ENCODE data around the gene KSR1.

KSR1 gene

DNA sequence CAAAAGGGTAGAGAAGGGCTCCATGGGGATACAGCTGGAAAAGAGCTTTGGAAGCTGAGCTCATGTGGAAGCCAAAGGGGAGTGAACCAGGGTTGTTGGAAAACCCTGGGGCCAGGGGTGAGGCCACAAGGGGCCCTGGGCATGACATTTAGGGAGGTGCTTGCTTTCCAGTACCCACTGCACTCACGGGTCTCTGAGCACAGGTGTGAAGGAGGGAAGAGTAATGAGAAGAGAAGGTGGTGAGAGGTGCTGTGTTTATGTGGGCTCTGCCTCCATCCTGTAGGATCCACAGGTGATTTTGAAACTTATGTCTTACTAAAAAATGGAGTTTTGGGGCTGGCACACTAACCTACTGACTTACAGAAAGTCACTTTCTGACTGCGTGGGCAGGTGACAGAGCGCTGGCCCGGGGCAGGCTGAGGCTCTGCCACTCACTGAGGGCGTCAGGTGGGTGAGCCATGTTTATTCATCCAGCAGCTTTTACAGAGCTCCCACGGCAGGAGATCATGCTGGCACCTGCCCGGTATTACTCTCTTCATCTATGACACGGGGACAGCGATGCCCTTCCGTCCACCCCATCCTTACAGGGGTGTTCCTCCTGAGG is 18.9 kb downstream of the KSR1 start:
- no peak for DNase-seq

DNA sequence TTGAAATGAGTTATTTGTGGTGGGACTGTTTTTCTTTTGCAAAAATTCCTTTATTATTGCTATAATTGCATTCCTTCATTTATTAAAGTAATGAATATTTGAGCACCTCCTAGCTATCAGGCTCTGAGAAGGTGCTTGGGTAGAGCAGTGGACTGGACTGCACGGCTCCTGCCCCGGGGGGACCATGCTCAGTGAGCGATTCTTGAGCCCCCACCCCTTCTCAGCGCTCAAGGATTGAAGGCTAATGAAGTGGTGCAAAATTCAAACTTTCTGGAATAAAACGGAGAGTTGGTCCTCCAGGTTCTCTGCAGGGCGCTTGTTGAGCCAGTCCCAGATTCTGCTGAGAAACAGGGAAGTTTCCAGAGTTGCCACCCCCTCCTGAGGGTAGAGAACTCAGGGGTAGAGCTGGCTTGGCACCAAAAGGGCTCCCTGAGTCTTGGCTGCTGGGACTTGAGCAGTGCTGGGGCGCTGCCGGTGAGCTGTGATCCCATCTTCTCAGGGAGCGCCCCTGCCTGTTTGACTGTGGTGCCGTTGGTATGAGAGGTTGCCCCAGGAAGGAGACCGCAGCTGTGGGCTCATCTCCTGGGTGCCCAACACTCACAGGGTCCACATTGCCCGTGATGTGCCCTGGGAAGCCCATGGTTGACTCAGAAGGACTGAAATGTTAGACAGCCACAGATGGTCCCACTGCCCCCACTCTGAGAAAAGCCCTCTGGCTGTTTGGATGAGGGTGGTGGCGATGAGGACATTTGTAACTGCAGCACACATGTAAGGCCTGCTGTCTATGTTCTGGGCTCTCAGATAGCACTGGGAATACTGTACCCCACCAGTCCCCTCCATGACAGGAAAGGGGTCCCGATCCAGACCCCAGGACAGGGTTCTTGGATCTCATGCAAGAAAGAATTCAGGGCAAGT is 20.0 kb downstream of the KSR1 start:
- no peak for DNase-seq

DNA sequence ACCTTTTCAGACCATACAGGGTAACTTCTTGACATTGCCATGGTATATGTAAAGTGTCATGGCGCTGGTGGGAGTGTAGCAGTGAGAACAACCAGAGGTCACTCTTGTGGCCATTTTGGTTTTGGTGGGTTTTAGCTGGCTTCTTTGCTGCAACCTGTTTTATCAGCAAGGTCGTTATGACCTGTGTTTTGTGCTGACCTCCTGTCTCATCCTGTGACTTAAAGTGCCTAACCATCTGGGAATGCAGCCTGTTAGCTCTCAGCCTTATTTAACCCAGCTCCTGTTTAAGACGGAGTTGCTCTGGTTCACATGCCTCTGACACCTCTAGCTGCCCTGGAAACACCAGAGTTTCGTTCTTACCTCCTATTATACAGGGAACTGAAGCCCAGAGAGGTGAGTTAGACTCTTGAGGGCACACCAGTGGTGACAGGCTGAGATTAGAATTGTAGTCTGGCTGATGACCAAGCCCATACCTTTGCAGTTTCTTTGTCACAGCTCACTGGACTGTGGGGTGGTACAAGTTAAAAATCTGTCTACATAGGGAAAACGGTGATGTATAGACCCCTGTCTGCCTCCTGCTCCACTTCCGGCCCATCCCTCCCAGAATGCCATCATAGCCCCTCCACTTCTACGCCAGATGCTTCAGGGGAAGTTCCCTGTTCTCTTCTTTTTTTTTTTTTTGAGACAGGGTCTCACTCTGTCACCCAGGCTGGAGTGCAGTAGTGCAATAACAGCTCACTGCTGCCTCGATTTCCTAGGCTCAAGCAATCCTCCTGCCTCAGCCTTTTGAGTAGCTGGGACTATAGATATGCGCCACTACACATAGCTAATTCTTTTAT is 21.0 kb downstream of the KSR1 start:
- DNase-seq = no peak

DNA sequence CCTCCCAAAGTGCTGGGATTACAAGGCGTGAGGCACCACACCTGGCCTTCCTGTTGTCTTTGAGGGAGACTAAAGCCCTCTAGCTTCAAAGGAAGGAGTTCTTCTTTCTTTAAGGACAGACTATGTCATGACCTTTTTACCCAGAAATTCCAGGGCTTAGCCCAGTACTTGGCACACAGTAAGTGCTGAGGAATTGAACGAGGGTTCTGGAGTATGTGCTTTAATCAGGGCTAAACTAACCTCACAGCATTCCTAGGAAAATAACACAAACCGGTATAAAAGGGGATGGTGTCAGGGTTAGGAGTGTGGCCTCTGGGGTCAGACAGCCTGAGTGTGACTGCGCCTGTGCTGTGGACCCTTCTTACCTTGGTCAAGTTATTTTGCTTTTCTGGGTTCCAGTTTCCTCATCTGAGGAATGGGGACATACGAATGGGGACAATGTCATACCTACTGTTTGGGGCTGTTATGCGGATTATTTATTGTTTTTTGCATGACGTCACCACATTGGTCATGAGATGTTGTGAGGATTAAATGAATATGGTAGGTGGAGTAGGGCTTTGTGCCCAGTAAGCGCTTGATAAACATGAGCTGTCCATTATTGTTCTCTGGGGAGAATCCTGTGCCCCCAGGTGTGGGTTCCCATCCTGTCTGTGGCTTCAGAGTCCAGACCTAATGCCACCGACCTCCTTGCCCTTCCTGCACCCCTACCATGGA is 21.9 kb downstream of the KSR1 start:
- DNase-seq = no peak

DNA sequence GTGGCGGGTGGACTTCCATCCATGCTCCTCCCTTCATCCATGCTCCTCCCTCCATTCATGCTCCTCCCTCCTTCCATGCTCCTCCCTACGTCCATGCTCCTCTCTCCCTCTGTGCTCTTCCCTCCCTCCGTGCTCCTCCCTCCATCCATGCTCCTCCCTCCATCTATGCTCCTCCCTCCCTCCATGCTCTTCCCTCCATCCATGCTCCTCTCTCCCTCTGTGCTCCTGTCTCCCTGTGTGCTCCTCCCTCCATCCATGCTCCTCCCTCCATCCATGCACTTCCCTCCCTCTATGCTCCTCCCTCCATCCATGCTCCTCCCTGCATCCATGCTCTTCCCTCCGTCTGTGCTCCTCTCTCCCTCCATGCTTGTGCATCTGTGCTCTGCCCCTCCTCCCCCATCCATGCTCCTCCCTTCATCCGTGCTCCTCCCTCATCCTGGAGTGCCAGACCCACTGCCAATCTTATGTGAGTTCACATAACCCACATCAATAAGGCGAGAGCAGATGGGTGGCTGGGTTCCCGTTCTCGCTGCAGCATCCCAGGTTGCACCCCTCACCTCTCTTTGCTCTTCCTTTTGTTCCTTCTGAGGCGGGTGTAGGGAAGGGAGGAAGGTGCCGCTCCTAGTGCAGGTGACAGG is 22.8 kb downstream of the KSR1 start:
- no peak for DNase-seq

DNA sequence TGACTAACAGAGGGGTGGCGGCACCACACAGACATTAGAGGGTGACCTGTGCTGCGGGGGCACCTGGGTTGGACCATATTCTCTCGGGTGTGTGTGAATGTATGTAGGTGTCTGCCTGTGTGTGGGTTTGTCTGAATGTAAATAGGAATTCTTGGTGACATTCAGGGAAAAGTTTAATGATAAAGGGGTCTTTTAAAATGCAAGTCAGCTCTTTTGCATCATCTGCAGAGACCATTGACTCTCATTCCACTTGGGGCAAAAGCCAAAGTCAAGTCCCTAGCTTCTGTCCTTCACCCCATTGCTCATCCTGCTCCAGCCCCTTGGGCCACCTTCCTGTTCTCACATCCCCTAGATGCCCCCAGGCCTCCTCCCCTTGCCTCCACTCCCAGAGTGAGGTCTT is 23.6 kb downstream of the KSR1 start:
- DNase-seq = no peak

DNA sequence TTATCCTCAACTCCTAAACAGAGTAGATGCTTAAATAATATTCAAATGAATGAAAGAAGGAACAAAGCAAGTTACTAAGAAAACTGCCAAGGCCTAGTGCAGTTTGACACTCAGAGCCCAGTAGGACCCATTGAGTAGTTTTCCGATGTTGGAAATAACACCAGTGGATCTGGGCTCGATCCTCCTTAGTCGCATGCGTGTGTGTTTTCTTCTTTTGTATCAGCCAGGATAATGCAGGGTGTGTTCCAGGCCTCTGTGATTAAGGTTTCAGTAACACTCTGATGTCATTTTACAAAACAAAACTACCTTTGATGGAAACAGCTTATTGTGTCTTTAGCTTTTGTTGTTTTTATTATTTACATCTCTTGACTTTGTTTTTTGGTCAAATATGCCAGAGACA is 24.5 kb downstream of the KSR1 start:
- no peak for DNase-seq

DNA sequence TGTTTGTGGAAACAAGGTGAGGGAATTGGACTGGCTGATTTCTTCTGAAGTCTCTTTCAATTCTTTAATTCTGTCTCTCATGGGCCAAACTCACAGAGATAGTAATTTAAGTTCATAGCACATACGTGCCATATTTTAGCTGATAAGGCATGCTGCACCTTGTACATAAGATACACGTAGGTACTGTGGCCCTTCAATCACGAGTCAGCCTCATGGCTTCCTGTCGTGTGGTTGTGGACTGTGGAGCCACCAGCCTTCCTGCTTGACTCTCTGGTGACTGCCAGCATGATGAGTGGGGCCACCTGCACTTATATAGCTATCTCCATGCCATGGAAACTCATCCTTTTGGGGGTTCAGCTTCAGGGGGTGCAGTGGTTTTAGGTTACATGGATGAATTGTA is 25.1 kb downstream of the KSR1 start:
- DNase-seq = no peak

DNA sequence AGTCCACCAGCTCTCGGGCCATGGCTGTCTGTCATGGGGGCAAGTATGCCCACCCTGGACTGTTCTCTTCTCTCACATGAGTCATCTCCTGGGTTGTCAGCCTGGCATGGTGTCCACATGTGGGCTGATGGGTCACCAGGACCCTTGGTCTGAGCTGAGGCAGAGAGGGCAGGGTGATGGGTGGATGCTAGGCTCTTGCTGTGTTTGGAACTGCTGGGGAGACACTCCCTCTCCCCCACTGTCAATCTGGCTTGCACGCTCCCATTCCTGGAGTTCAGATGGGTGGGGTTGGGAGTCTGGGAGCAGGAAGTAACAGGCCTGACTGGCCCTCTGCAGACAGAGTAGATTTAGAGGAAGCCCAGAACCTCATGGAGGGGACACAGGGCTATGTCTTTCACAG is 28.9 kb downstream of the KSR1 start:
- DNase-seq = no peak

DNA sequence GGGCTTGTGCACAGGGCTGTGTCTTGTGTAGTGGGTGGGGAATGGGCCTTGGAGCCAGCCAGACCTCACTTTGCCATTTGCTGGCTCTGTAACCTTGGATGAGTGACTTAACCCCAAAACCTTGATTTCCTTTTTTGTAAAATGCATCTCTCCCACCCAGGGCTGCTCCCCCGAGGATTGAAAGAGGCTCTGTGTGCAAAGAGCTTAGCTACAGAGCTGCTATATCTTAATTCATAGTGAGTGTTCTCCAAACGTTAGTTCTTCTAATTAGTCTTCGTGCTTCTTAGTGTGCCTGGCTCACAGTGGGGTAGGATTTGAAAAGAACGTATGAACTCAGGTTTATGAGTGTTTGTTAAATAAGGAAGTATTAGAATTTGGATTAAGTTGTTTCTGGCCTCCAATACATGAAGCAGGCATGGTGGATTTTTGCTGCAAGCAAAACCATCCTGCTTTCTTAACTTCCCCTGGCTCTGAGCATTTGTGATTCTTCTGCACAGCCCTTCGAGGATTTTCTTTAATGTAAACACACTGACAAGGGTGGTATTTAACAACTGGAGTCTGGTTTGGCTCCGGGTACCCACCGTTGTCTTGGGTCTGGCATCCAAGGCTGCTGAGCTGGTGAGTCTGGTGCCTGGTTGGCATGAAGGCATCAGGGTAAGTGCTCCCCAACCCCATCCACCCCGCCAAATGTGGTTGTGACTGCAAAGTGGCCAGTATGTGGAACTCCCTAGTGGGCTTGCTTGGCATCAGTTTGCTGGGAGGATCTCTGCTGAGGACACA is 29.7 kb downstream of the KSR1 start:
- no peak for DNase-seq

DNA sequence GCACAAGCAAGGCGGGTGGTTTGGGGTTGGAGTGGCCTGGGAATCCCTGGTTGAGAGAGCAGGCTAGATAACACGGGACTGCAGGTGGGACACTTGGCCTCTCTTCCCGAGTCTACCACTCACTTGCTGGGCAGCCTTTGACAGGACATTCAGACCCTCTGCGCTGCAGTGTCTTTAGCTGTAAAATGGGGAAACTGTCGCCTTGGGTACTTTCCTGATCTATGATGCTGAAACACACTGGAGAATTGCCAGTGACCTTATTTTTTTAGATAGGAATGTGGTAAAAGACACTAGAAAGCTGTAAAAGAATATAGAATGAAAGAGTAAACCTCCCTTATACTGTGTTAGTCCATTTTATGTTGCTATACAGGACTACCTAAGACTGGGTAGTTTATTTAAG is 30.5 kb downstream of the KSR1 start:
- no peak for DNase-seq

DNA sequence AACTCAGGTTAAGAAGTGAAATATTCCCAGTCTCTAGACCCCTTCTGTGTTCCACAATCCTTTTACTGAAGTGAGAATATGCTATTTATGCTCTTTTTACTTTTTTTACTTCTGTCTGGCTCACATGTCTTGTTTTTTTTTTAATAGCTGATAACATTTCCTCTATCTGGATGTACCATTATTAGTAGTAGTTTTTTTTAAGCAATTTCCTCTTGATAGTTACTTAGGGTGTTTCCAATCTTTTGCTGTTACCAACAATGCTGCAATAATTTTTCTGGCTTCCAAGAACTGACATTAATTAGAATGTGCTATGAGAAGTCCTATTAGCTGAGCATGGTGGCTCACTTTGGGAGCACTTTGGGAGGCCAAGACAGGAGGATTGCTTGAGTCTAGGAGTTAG is 32.0 kb downstream of the KSR1 start:
- no peak for DNase-seq

DNA sequence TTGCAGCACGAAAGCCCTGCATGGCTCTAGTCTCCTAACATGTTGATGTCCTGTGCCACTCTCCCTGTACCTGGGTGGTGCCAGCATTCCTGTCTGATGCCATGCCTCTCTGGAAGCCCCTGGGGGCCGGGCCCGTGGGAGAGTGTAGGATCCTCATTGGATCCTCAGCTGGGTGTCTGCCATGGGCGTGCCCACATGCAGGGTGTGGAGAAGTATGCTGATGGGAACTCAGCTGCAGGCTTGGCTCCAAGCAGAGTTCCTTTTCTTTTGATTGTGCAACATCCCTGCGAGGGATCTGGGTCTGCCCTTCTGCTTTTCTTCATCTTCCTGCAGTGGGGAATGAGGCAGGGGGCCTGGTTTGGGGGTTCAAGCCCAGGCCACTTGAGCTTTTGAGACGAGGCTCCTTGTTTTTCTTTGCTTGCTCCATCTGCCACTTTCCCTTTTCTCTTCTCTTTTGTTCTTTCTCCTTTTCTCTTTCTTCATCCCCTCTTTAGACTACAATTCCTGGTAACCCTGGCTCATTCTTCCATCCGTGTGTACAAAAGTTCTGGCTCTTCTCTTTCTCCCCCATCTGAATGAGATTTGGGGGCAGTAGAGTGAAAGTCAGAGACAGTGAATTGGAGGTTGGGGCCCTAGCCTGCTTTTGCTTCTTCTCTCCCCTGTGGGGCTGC is 32.9 kb downstream of the KSR1 start:
- DNase-seq = no peak

DNA sequence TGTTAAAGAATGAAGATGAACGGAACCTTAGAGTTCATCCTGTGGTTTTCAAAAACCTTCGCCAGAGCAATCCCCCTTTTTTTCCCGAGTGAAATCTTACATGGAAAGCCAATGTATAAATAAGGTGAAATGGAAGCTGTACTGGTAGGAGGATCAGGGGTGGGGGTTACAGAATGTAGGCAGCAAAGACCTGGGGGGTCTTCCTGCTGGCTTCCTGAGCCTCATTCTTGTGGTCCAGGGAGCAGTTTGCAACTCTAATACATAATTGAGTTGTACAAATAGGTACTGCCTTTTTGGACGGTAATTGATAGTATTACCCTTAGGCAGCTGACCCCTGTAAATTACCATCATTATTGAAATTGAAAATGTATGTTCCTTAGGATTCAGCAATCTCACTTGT is 34.1 kb downstream of the KSR1 start:
- DNase-seq = no peak

DNA sequence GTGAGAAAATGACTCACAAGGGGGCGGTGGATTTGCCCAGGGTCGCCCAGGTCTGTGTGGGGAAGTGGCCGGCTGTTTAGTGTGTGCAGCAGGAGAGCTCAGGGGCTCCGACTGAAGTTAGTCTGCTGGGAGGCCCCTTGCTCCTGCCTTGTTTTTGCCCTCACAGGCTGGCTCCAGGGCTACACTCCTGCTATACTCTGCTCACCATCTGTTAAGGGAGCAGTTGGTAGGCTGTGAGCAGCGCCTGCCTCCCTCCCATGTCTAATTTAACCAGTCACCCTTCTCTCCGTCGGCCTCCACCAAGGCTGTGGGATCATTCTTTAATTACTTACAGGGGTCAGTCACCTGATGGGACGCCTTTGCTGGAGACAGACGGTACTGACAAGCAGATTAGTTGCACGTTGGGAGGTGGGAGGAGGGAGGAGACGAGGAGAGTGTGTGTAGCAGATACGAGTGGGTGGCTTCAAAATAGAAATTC is 35.5 kb downstream of the KSR1 start:
- DNase-seq = no peak

DNA sequence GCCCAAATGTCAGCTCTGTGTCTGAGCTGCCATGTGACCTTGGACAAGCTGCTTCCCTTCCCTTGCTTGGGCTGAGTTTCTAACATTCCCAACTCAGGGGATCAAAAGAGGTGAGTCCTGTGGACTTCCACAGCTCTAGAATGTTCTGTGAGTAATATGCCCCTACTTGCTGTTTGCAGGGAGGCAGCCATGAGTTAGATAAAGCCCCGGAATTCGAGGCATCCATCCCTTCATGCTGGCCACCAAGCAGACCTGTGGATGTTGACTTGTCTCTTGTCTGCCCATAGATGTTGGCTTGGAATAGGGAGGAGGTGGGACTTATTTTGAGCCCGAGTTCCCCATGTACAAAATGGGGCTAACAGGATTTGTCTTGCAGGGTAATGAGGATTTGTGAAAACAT is 36.2 kb downstream of the KSR1 start:
- DNase-seq = no peak

DNA sequence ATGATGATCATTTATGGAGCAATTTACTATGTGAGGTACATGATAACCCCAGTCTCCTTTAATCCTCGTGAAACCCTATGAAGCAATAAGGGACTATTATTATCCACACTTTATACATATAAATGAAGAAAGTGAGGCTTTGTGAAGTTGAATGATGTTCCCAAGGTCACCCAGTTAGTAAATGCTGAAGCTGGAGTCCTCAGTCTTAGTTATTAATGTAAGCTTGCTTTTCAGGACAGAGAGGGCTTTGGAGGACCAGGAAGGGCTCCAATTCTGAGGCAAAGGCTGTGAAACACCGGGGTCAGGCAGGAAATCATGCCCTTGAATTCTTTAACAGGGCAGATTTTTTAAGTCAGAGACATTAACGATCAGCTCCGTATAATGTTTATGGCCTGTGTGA is 36.8 kb downstream of the KSR1 start:
- DNase-seq = no peak

DNA sequence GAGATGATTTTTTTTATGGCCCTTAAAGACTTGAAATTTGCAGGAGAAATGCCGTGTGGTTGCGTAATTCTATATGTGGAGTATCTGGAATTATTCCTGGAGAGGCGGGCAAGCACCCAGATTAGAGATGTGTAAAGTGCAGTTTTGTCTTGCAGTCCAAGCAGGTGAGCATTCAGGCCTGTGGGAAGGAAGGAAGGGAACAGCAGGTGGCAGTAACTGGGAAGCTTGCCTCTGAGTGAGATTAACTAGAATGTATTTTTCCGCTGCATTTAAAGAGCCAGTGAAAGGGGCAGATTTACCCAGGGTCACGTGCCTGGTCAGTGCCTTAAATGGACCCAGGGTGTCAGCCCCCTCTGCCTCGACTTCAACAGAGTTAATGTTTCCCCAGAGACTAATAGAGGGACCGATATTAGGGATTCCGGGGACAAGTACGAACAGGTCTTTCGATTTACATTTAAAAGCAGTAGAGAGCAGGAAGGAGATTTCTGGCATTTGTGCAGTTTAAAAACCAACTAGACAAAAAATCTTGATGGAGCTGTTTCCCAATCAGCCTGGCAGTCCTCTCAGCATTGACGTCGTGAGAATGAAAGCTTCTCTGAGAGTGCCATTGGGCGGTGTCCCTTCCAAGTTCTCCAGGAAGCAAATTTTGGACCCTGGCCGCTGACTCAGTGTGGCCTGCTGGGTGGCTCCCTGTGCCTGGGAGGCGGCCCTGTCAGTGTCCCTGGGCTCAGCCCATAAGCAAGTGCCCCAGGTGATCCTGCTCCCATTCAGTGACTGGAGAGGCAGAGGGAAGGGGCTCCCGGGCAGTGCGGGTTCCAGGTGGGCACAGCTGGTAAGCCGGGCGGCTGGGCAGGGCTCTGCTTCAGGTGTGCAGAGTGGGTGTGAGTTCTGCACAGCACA is 38.2 kb downstream of the KSR1 start:
- peak; percentile 30 for DNase-seq

DNA sequence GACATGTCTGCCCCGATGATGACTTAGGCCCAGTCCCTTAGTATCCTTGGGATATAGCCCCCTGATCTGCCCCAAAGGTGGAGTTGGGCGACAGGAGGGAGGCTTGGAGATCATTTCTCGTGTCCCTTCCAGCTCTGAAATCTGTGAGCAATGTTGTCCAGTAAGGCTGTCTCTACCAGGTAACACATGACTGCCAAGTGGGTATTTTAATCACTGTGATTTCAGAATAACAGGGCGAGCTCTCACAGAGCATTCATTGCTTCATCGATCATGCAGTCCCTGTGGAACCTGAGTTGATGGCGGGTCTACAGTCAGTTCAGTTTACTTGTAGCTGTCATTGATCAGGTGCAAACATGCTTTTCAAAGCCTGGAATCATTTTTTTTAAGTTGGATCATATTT is 39.2 kb downstream of the KSR1 start:
- DNase-seq = no peak

DNA sequence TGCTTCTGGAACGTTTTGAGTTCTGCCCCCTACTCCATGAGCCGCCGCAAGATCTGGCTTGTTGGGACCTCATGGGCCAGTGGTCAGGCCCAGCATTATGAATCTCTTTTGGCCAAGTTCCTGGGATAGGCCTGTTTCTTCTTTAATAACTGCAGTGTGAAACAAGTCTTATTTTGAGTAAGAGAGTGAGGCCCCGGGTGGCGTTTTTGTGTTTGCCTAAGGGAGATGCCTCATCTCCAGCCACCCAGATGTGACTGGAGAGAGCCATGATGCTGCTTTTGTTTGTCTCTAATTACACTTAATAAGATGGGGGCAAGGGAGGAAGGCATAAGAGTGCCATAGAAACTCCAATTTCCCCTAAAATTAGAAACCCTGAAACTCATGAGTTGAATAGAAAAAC is 39.8 kb downstream of the KSR1 start:
- DNase-seq = no peak
